ENCODE data around the gene GET4. TPM values are rescaled to one million over a fixed set of nuclear protein-coding genes. Genes with fewer than 3 reads are reported as not detected.

The GET4 gene
- total and polyA plus RNA-seq, 2 of the 13 experiments (the other 11 are each of a cell fraction or from before 2014, with no cell fraction given) = 28.2 to 35.2 TPM

DNA sequence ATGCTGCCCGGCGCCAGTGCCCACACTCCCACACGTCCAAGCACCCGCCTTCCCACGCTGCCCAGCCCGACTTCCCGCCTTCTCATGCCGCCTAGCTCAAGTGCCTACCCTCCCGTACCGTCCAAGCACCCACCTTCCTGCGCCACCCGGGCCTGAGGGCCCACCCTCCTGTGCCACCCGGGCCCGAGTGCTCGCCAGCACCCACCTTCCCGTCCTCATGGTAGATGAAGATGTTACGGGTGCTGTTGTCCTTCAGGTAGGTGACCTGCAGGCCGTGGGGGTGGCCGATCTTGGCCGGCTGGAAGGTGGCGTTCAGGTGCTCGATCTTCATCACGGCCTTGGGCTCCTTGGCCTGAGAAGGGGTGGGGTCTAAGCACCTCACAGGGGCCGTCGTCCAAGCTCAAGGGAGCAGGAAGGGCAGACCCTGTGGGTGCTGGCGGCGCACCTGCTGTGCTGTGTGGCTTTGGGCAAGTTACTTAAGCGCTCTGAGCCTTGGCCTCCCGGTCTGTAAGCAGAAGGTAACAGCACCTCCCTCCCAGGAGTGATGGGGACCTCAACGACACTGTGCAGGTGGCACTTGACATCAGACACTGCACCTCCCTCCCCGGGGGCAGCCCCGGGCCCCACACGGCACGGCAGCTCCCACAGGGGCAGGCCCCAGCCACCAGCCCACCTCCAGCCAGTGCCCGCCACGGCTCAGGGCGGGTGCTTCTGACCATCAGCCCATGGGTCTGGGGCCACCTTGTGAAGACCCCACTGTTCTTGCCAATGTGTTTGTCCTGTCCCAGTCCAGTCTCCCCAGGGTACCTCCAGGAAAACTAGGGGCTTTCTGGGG, 27.8 kb downstream of the GET4 start:
- Histone ChIP-seq H3K4me2 (ENCODE audit: low read depth, low read length) (no peak overlapping the region), H3K4me3 (replicated peaks in 1 of 3; ENCODE audit: insufficient read depth in 1 of 3, low read depth in 2 of 3, low read length in 3 of 3) (no peak overlapping the region), H3K9ac (ENCODE audit: insufficient read depth, low read depth, low read length) (no peak overlapping the region), H3K27me3 (ENCODE audit: control insufficient read depth in 1 of 2, insufficient read depth in 2 of 2, low read length in 2 of 2) (no peaks in the 10 kb centered on the region; a peak in 1 of 5 replicates), H3K4me1 (ENCODE audit: insufficient read depth, low read length) (peaks cover 16% of the 10 kb centered on the region), H4K20me1 (ENCODE audit: insufficient read depth, low read length) (no peaks in the 10 kb centered on the region), H3K9me3 (ENCODE audit: low read length) (no peaks in the 10 kb centered on the region), H2AFZ (ENCODE audit: low read length) (no peak overlapping the region), H3K27ac (ENCODE audit: extremely low read length, insufficient read depth, low read length) (no peak overlapping the region), H3K36me3 (replicated peaks in 1 of 2; ENCODE audit: control insufficient read depth in 1 of 2, insufficient read depth in 2 of 2, low read length in 2 of 2) (no peaks in the 10 kb centered on the region; a peak in 1 of 5 replicates), H3K79me2 (ENCODE audit: insufficient read depth, low read length) (no peaks in the 10 kb centered on the region)
- ATAC-seq (no peak), DNase-seq (ENCODE audit: low spot score) (no peak), FAIRE-seq (no peak)
- ChIA-PET POLR2A (no interaction called here), CTCF (ENCODE audit: low intra/inter-chr PET ratio, low total read pairs) (no interaction called here)
- intact Hi-C loops (cut with micrococcal nuclease; ENCODE audit: unreplicated experiment) (loop anchor here (10.0 kb wide), 1 partner anchor 51 kb away; the partner anchor contains the start of gene ADAP1), in situ Hi-C loops (cut with HindIII; ENCODE audit: extremely low pct_ligation_motif_present, low pct_unique_long_range_greater_than_20kb) (no loop called here)
- 96% methylated on average over 27 of the region's 37 CpGs for WGBS (ENCODE audit: low lambda C conversion rate)
- no TSS peak for BruUV-seq (replicated peaks)
- TF ChIP-seq AHR (CRISPR knock-in tag; IDR thresholded peaks at IDR 0.05) (no peak), WIZ (CRISPR knock-in tag; IDR thresholded peaks at IDR 0.05) (no peak), PCBP1 (IDR thresholded peaks at IDR 0.05; ENCODE audit: borderline replicate concordance, low read depth, low read length) (0 out of 2 replicates have a peak, but pooled peaks have one; percentile 47), CEBPB (IDR thresholded peaks at IDR 0.05; ENCODE audit: borderline replicate concordance, low read depth, low read length) (no peak), KLF11 (CRISPR knock-in tag; IDR thresholded peaks at IDR 0.05) (no peak), HNRNPL (IDR thresholded peaks at IDR 0.05; ENCODE audit: low read depth, low read length) (peak; percentile 43; the same call in 1 of the 2 replicates), ZNF768 (CRISPR knock-in tag; IDR thresholded peaks at IDR 0.05) (peak; percentile 92), AGO2 (optimal IDR thresholded peaks at IDR 0.05; ENCODE audit: low read depth, low read length) (peak; percentile 53), TMF1 (CRISPR knock-in tag; IDR thresholded peaks at IDR 0.05; ENCODE audit: low read depth) (no peak)

Measured in HepG2 (cell line).